Upper lobe of left lung (tissue), 6 donors: ENCODE data around the gene INSR. TPM values are rescaled to one million over a fixed set of nuclear protein-coding genes. Genes with fewer than 3 reads are reported as not detected.
"Not testable (repeated sequence)": the region's sequence is repeated elsewhere in the genome, so short reads cannot be mapped to it uniquely, and the experiment has no call there.

Experiments
- ATAC-seq, 2 donors: fragments of 200-7000 bp; cut with Tn5 transposase; one replicate each; pipeline ENCODE4 v1.9.1; 2022; ENCODE audit warnings: mild to moderate bottlenecking in 2 of 2, moderate library complexity in 2 of 2; ENCODE audit not compliant: low FRiP score in 2 of 2
- DNase-seq, 2 donors: peaks; one replicate each; pipeline ENCODE4 v3.0.0-alpha.2; 2019 to 2020
- H3K27ac ChIP-seq, 4 donors: fragments of 200-600 bp; sonication (generic); one replicate each; pipeline ENCODE4 v1.5.1; 2016 to 2019
- H3K27me3 ChIP-seq, 4 donors: fragments of 200-600 bp; sonication (generic); one replicate each; pipeline ENCODE4 v1.5.1; 2017 to 2019
- H3K36me3 ChIP-seq, 4 donors: fragments of 200-600 bp; sonication (generic); one replicate each; pipeline ENCODE4 v1.5.1; 2016 to 2019
- H3K4me1 ChIP-seq, 4 donors: fragments of 200-600 bp; sonication (generic); one replicate each; pipeline ENCODE4 v1.5.1; 2018 to 2019
- H3K4me3 ChIP-seq, 4 donors: fragments of 200-600 bp; sonication (generic); one replicate each; pipeline ENCODE4 v1.5.1; 2017 to 2019; ENCODE audit warnings: mild to moderate bottlenecking in 2 of 4, moderate library complexity in 1 of 4
- H3K9me3 ChIP-seq, 4 donors: fragments of 200-600 bp; sonication (generic); one replicate each; pipeline ENCODE4 v1.5.1; 2018 to 2019
- EP300 ChIP-seq, 4 donors: sonication (generic); formaldehyde crosslinking; IDR thresholded peaks; one replicate each; pipeline ENCODE4 v1.5.1; 2017; ENCODE audit warnings: antibody characterized with exemption in 4 of 4, control low read depth in 2 of 4
- POLR2A ChIP-seq, 4 donors: fragments of 450-650 bp; IDR thresholded peaks; one replicate each; pipeline ENCODE4 v1.5.1; 2016 to 2017; ENCODE audit warnings: antibody characterized with exemption in 4 of 4, mild to moderate bottlenecking in 2 of 4
- POLR2AphosphoS5 ChIP-seq, 2 donors: sonication (generic); formaldehyde crosslinking; IDR thresholded peaks; one replicate each; pipeline ENCODE4 v1.5.1; 2017; ENCODE audit warnings: antibody characterized with exemption in 2 of 2
- WGBS, 2 donors: methylation state at CpG; one replicate each; pipeline ENCODE4 v1.1.5; 2017 to 2018; 5-methylcytosine and 5-hydroxymethylcytosine counted together
- total RNA-seq, 6 donors: library from RNA; depleted of rRNA in 4 of 6; stranded (reverse); fragments of >200 nt in 4 of 6; gene quantifications; one replicate each; pipeline versions ENCODE4 v1.1.0 to v1.2.1, GENCODE V29; 2016 to 2021
- TF ChIP-seq, protein P1 (sequence below), 6 experiments: fragments of 450-650 bp in 4 of 6; fragments of 200-600 bp in 2 of 6; sonication (generic) in 2 of 6; IDR thresholded peaks; one replicate each; pipeline ENCODE4 v1.5.1; 2016 to 2019; ENCODE audit warnings: antibody characterized with exemption in 6 of 6
- donor health status: DM: no; HTN: no; CAD: no; lungs with moderate emphysema.
- donor health status: DM: no; HTN: yes; CAD: no; lungs with severe emphysema.

INSR gene
- total RNA-seq, 6 donors from 2014 or later, result 32.4 to 142 (median 49.9) TPM

DNA sequence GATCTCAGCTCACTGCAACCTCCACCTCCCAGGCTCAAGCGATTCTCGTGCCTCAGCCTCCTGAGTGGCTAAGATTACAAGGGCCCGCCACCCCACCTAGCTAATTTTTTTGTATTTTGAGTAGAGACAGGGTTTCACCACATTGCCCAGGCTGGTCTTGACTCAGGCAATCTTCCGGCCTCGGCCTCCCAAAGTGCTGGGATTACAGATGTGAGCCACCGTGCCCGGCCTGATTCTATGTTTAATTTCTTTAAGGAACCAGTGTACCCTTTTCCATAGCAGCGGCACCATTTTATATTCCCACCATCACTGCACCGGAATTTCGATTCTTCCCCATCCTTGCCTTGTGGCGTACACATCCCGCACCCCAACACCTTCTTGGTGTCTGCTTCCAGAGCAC lies 17.7 kb upstream of the INSR start:
- Histone ChIP-seq H3K4me1 (no peaks in the 10 kb centered on the region), H3K27me3 (no peaks in the 10 kb centered on the region), H3K4me3 (no peak overlapping the region), H3K27ac (no peak overlapping the region), H3K9me3 (no peaks in the 10 kb centered on the region), H3K36me3 (no peaks in the 10 kb centered on the region)
- no peak for DNase-seq
- no peak for ATAC-seq
- TF ChIP-seq POLR2A (IDR thresholded peaks at IDR 0.05), result no peak
- no peak for TF ChIP-seq POLR2AphosphoS5 (IDR thresholded peaks at IDR 0.05)
- TF ChIP-seq, protein P1, sequence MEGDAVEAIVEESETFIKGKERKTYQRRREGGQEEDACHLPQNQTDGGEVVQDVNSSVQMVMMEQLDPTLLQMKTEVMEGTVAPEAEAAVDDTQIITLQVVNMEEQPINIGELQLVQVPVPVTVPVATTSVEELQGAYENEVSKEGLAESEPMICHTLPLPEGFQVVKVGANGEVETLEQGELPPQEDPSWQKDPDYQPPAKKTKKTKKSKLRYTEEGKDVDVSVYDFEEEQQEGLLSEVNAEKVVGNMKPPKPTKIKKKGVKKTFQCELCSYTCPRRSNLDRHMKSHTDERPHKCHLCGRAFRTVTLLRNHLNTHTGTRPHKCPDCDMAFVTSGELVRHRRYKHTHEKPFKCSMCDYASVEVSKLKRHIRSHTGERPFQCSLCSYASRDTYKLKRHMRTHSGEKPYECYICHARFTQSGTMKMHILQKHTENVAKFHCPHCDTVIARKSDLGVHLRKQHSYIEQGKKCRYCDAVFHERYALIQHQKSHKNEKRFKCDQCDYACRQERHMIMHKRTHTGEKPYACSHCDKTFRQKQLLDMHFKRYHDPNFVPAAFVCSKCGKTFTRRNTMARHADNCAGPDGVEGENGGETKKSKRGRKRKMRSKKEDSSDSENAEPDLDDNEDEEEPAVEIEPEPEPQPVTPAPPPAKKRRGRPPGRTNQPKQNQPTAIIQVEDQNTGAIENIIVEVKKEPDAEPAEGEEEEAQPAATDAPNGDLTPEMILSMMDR (IDR thresholded peaks at IDR 0.05), result no peak
- TF ChIP-seq EP300 (IDR thresholded peaks at IDR 0.05), result no peak
- 93 to 99% methylated on average over 12 of the region's 12 CpGs for WGBS, 2 donors

DNA sequence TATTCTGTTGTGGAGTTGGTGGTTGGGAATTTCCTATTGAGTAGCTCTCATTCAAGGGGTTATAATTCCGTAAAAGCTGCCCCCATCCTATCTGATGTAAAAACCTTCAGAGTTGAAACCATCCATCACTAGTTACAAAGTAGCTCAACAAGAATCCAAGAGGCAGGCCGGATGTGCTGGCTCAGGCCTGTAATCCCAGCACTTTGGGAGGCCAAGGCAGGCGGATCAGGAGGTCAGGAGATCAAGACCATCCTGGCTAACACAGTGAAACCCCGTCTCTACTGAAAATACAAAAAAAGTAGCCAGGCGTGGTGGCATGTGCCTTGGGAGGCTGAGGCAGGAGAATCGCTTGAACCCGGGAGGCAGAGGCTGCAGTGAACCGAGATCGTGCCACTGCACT lies 14.1 kb upstream of the INSR start:
- not testable (repeated sequence) for H3K9me3 ChIP-seq, DNase-seq, H3K4me1 ChIP-seq, ATAC-seq, H3K4me3 ChIP-seq, H3K36me3 ChIP-seq, H3K27ac ChIP-seq, H3K27me3 ChIP-seq
- WGBS, 2 donors, result 74 to 81% methylated on average over 9 of the region's 9 CpGs

DNA sequence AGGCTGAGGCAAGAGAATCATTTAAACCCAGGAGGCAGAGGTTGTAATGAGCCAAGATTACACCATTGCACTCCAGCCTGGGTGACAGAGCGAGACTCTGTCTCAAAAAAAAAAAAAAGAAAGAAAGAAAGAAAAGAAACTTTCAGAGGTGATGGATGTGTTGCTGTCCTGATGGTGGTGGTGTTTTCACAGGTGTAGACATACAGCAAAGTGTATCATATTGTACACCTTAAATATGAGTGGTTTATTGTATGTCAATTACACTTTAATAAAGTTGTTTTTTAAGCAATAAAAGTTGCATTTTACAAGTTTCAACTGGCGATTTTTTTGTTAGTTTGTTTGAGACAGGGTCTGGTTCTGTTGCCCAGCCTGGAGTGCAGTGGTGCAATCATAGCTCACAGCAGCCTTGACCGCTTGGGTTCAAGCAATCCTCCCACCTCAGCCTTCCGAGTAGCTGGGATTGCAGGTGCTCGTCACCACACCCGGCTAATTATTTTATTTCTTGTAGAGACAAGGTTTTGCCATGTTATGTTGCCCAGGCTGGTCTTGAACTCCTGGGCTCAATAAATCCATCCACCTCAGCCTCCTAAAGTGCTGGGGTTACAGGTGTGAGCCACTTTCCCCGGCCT lies 13.5 kb upstream of the INSR start:
- DNase-seq, result no peak
- H3K27ac ChIP-seq, result no peak overlapping the region
- no peak for ATAC-seq
- no peaks in the 10 kb centered on the region for H3K36me3 ChIP-seq
- no peaks in the 10 kb centered on the region for H3K4me1 ChIP-seq
- H3K4me3 ChIP-seq, result no peak overlapping the region
- H3K9me3 ChIP-seq, result no peaks in the 10 kb centered on the region
- WGBS, 2 donors, result 75 to 88% methylated on average over 7 of the region's 7 CpGs
- TF ChIP-seq, protein P1 (IDR thresholded peaks at IDR 0.05), result no peak
- no peak for TF ChIP-seq EP300 (IDR thresholded peaks at IDR 0.05)
- no peak for TF ChIP-seq POLR2A (IDR thresholded peaks at IDR 0.05)
- TF ChIP-seq POLR2AphosphoS5 (IDR thresholded peaks at IDR 0.05), result no peak
- H3K27me3 ChIP-seq, result no peaks in the 10 kb centered on the region

DNA sequence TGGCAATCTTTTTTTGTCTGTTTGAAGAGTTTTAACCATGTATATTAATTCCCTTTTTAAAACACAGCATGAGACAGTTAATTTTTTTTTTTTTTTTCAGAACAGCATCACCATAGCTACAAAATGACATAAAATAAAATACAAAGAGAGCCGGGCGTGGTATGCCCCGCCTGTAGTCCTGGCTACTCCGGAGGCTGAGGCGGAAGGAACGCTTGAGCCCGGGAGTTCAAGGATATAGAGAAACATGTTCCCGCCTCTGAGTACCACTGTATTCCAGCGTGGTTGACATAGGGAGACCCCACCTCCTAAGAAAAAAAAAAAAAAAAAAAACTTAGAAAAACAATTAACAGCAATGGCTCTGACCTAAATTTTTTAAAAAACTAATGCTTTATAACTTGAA lies 10.0 kb upstream of the INSR start:
- H3K27ac ChIP-seq, result no peak overlapping the region
- 50 to 62% methylated on average over 9 of the region's 9 CpGs for whole genome bisulfite sequencing, 2 donors
- H3K27me3 ChIP-seq, result no peaks in the 10 kb centered on the region
- no peak overlapping the region for H3K4me3 ChIP-seq
- H3K4me1 ChIP-seq, result no peaks in the 10 kb centered on the region
- no peaks in the 10 kb centered on the region for H3K9me3 ChIP-seq
- H3K36me3 ChIP-seq, result no peaks in the 10 kb centered on the region
- no peak for DNase-seq
- TF ChIP-seq POLR2A (IDR thresholded peaks at IDR 0.05), result no peak
- no peak for ATAC-seq

DNA sequence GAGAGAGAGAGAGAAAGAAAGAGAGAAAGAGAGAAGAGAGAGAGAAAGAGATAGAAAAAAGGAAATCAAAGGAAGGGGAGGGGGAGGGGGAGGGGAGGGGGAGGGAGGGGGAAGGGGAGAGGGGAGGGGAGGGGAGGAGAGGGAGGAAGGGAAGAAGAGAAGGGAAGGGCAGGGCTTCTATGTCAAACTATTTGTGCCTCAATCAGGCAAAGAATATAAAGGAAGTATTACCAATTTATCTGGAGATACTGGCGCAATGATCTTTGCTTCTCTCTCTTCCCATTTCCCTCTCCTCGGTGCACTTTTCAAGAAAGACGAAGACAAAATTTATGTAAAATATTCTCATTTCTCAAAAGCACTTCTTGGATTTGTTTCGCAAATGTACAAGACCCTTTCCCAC lies 9.3 kb upstream of the INSR start:
- no peaks in the 10 kb centered on the region for H3K36me3 ChIP-seq
- H3K4me1 ChIP-seq, result no peaks in the 10 kb centered on the region
- no peaks in the 10 kb centered on the region for H3K9me3 ChIP-seq
- ATAC-seq, result no peak
- H3K27ac ChIP-seq, result no peak overlapping the region
- TF ChIP-seq, protein P1 (IDR thresholded peaks at IDR 0.05), result no peak
- no peak for TF ChIP-seq EP300 (IDR thresholded peaks at IDR 0.05)
- no peak for TF ChIP-seq POLR2AphosphoS5 (IDR thresholded peaks at IDR 0.05)
- TF ChIP-seq POLR2A (IDR thresholded peaks at IDR 0.05), result no peak
- H3K4me3 ChIP-seq, result no peak overlapping the region
- DNase-seq, result no peak
- 70 to 73% methylated on average over 4 of the region's 4 CpGs for WGBS, 2 donors
- H3K27me3 ChIP-seq, result no peaks in the 10 kb centered on the region

DNA sequence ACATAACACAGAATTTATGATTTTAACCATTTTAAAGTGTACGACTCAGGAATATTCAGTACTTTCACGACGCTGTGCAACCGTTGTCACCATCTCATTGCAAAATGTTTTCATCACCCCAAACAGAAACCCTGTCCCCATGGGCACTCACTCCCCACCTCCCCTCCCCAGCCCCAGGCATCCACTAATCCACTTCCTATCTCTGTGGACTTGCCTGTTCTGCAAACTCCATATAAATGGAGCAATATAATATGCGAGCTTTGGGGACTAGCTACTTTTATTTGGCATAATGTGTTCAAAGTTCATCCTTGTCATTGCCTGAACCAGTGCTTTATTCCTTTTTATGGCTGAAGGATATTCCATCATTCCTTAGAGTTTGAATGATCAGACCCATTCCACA lies 7.3 kb upstream of the INSR start:
- ATAC-seq, result no peak
- Histone ChIP-seq H3K4me3 (no peak overlapping the region), H3K36me3 (no peaks in the 10 kb centered on the region), H3K4me1 (no peaks in the 10 kb centered on the region), H3K27ac (no peak overlapping the region), H3K27me3 (no peaks in the 10 kb centered on the region), H3K9me3 (no peaks in the 10 kb centered on the region)
- TF ChIP-seq, protein P1 (IDR thresholded peaks at IDR 0.05), result no peak
- no peak for TF ChIP-seq POLR2AphosphoS5 (IDR thresholded peaks at IDR 0.05)
- no peak for TF ChIP-seq POLR2A (IDR thresholded peaks at IDR 0.05)
- no peak for TF ChIP-seq EP300 (IDR thresholded peaks at IDR 0.05)
- DNase-seq, result no peak
- 63 to 80% methylated on average over 5 of the region's 5 CpGs for WGBS, 2 donors
